ENCODE measurements around the gene ITFG2.

The ITFG2 gene

DNA sequence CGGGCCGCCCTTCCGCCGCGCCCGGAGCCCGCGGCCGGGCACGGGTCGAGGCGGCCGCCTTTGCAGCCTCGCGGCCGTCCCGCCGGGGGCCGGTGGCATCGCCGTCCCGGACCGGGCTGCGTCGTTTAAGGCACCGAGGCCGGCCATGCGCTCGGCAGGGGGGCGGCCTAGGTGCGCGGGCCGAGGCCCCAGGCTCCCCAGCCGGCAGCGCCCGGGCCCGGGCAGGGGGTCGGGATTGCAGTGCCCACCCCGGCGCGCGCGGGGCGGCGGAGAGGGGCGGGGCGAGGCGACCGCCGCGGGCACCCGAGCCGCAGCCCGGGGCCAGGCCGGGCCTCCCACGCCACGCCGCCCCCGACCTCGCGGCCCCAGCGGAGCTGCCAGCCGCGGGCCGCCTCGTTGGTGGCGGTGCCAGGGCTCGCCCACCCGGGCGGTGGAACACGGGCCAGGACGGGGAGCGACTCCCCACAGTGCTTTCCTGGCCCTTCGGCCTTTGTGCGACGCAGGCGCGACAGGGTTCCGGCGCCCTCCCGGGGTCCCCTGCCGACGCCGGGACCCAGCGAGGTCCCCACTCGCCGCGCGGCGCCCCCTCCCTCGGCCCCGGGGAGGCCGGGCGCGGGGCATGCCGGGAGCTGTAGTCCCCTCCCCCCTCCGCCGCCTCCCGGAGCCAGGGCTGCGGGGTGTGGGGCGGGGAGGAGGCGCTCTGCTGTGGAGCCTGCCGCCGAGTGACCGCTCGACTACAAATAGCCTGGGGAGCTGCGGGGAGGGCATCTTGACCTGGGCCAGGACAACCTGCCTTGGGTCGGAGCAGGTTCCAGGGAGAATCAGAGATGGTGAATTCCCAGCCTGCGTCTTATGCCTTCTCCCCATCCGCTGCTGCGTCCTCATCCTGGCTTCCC is 16.9 kb upstream of the ITFG2 start:
- peak; percentile 35 for DNase-seq

DNA sequence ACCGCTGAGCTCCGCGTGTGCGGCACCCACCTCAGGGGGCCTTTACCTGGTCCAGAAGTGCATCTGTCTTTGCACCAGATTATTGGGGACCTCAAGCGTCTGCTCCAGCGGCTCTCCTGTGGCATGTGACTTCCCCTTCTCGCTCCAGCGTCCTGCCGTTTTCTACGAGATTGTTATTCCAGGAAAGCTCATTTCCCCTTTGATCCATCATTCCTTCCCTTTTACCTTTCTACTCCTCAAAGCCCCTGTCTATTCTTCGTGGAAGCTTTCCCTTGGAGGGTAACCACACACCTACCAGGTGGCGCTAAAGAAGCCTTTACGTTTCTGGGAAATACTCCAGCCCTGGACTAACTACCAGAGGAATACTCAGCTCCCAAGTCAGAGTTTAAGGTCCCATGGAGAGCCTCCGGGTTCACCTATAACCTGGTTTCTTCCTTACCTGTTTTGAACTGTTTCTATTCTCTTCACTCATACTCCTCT is 16.2 kb upstream of the ITFG2 start:
- no peak for DNase-seq

DNA sequence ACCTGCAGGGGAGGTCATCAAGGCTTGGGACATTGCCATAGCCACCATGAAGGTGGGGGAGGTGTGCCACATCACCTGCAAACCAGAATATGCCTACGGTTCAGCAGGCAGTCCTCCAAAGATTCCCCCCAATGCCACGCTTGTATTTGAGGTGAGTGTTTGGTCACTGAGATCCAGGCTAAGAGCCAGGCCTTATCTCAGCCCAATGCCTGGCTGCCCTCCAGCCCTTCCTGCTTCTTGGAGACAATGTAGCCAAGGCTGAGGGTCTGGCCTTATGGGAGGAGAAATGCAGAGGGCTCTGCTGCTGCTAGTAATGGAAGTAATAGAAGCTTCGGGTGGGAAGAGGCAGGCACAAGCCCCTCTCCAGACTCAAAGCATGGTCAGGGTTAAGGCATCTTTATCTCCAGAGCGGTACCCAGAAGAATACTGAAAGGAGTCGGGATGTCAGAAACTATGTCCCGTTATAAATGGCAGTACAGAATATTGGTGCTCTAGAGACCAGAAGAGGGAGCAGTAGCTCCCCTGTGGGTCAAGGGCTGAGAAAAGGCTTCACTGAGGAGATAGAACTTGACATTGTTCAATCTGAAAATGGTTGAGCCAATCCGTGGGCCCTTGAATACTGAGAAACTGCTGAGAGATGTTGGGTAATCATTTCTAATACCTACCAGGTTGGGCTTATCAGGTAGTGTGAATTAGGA is 14.6 kb upstream of the ITFG2 start:
- DNase-seq = no peak

GRCh38 chr12:2800046-2800570 is 12.4 kb upstream of the ITFG2 start:
- DNase-seq = no peak

DNA sequence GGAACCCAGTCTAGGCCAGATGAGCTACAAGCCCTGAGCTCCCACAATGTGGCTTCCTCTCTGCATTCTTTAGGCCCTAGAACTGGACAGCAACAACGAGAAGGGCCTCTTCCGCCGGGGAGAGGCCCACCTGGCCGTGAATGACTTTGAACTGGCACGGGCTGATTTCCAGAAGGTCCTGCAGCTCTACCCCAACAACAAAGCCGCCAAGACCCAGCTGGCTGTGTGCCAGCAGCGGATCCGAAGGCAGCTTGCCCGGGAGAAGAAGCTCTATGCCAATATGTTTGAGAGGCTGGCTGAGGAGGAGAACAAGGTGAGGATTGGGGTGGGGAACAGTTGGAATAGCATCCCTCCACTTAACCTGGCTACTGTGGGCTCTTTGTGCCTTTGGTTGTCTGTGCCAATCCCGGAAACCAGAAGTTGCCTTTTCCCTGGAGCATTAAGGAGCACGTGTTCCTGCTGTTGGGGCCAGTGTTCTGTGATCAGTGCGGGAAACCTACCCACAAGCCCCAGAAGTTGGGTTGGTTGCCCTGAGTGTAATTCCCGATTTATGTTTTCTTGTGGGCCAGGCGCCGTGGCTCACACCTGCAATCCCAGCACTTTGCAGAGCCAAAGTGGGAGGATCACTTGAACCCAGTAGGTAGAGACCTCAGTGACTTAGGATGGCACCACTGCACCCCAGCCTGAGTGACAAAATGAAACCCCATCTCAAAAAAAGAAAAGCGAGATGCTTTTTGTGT is 11.3 kb upstream of the ITFG2 start:
- DNase-seq = no peak

DNA sequence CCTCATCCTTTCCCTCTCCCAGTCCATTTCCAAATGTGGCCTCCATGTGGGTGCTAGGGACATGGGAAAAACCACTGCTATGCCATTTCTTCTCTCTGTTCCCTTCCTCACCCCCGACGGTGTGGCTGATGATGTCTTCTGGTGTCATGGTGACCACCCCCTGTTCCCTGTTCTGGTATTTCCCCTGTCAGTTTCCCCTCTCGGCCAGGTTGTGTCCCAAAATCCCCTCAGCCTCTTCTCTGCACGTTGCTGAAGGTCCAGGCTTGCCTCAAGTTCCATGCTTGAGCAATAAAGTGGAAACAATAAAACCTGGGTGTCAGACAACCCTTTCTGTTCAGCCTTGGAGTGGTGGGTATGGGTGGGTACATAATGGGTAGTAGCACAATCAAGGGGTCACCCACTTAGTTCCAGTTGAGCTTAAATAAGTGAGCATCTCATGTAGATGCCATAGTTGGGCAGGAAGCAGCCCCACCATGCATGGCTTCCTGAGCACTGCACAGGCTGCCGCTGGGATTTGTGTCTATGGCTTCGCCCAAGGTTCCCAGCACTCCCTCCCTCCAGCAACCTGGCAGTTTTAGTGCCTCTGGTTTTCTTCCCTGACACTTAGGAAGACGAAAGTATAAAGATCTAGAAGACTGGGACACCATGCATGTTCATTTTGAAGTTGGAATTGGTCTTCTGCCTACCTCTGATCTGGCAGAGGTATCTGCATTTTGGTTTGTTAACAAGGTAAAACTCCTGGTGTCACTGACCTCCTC is 8.7 kb upstream of the ITFG2 start:
- DNase-seq = no peak

GRCh38 chr12:2804393-2805142 is 7.9 kb upstream of the ITFG2 start:
- no peak for DNase-seq

DNA sequence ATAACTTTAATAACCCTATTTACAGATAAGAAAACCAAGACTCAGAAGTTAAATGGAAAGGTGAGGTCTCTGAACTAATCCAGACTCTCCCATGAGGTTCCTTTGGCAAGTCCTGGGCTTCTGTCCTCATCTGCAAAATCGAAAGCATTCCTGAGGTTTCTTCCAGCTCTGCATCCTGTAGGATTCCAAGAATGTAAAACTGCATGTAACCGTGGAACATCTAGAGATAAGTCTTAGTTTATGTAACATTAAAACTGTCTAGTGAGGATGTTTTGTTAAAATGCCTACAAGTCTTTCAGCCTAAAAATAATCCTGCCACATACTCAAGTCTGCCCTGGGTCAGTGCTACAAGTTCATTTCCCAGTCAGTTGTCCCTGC is 7.3 kb upstream of the ITFG2 start:
- DNase-seq = no peak

- no peak for DNase-seq
Observed at GRCh38 chr12:2806700-2807099, 5.8 kb upstream of the ITFG2 start.

GRCh38 chr12:2811801-2812200 is 667 bp upstream of the ITFG2 start:
- no peak for DNase-seq

GRCh38 chr12:2813214-2814185 is 1.0 kb downstream of the ITFG2 start:
- DNase-seq = peak; percentile 51

GRCh38 chr12:2819810-2820209 is 7.3 kb downstream of the ITFG2 start:
- DNase-seq = no peak

- DNase-seq = no peak
Observed at GRCh38 chr12:2820432-2820831, 8.0 kb downstream of the ITFG2 start.

- DNase-seq = no peak
Observed at GRCh38 chr12:2823483-2823882, 11.0 kb downstream of the ITFG2 start.

GRCh38 chr12:2824541-2824940 is 12.1 kb downstream of the ITFG2 start:
- DNase-seq = no peak

DNA sequence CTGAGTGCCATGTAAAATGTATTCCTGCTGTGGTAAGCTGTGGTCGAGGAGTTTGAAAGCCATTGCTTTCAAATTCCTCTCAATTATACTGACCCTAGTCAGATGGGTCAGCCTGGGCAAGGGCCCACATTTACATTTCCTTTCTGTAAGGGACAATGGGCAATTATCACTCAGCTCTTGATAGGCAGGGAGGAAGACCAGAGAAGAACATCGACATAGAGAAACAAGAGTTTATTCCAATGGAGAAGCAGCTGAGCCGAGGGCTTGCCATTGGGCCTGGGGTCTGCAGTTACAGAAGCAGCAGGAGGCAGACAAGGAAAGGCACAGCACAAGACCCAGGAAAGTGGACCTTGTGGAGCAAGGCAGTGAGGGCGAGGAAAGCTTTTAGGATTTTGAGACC is 12.7 kb downstream of the ITFG2 start:
- DNase-seq = no peak

DNA sequence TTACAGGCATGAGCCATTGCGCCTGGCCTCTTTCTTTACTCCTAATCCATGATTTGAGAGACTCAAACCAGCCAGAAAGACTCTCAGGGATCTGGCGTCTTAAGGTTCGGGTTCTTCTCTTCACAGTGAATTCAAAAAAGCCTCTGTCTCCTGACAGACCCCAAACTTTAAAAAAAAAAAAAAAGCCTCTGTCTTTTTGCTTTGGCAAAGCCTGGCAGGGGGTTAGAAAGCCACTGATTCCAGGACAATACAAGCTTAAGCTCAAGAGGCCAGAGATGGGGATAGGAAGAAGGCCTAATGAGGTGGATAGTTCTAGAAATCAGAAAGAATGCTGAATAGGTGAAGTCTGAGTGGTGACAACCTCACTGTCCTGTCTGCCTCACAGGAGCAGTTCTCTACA is 13.6 kb downstream of the ITFG2 start:
- DNase-seq = no peak

DNA sequence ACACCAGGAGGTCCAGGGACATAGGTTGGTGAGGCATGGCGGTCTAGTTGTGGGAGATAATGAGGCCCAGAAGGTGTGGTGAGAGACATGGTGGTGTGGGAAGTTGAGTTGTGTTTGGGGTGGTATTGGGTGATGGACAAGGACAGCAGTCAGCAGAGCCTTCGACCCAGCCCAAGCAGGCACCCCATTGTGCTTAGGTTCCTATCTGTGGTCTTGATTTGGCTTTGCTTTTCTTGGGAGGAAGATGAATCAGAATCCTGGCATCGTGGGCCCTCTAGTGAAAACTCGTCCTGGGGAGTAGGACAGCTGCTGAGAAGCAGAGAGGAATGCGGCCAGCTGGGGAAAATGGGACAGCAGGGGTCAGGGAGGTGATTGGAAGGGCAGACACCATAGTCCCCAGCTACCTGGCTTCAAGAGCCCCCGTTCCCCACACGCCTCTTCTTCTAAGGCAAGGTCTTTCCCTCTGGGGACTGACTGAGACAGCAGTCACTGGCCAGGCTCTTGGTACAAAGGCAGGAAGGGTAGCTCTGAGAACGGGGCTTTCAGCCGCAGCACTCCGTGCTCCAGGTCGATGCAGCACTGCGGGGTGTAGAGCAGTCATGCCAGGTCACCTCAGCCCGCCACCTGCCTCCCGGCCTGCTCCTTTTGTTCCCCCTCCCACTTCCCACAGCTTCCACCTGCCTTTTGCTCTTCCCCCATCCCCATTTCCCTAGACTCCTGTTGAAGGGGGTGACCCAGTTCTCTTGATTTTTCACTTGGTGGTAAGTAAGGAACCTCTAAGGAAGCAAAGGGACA is 14.4 kb downstream of the ITFG2 start:
- DNase-seq = no peak

DNA sequence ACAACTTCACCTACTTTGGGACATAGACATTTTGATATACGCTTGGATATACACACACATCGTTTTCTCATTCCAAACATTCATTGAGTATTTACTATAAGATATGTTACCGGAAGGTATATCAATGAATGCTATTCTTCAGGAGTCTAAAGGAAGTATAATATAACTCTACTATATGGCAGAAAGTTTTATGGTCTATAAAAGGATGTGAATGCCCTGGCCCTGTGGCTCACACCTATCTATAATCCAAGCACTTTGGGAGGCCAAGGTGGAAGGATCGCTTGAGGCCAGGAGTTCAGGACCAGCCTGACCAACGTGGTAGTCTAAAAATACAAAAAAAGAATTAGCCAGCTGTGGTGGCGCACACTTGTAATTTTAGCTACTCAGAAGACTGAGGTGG is 16.8 kb downstream of the ITFG2 start:
- DNase-seq = no peak
